HL-60 (cell line): ENCODE measurements around the gene HNRNPUL1.

Experiments
- DNase-seq, 2 experiments: peaks; one replicate each; pipeline ENCODE4 v3.0.0-alpha.2; 2010 to 2020; ENCODE audit warnings: low read depth in 1 of 2, low spot score in 1 of 2
- H3K27ac ChIP-seq: fragments of 250-450 bp; sonication (Bioruptor Pico); replicated peaks from 2 replicates; pipeline ENCODE4 v1.5.1; 2020; ENCODE audit warnings: mild to moderate bottlenecking, moderate library complexity
- H3K27me3 ChIP-seq: fragments of 250-450 bp; sonication (Bioruptor Pico); 2 replicates; pipeline ENCODE4 v1.5.1; 2021; ENCODE audit warnings: mild to moderate bottlenecking, moderate library complexity; ENCODE audit not compliant: insufficient read depth, poor library complexity, severe bottlenecking
- H3K4me3 ChIP-seq: replicated peaks from 2 replicates; pipeline ENCODE4 v1.5.1; 2011; ENCODE audit warnings: mild to moderate bottlenecking, control low read depth, low read length; ENCODE audit not compliant: insufficient read depth
- CTCF ChIP-seq: IDR thresholded peaks from one replicate; pipeline ENCODE4 v1.5.1; 2011; ENCODE audit warnings: low read length, control low read depth, inconsistent platforms; ENCODE audit not compliant: insufficient read depth
- GABPA ChIP-seq: IDR thresholded peaks from 2 replicates; pipeline ENCODE4 v1.6.1; 2012; ENCODE audit warnings: low read depth
- POLR2AphosphoS5 ChIP-seq: IDR thresholded peaks from 2 replicates; pipeline ENCODE4 v1.6.1; 2012; ENCODE audit warnings: low read depth
- SPI1 ChIP-seq: IDR thresholded peaks from 2 replicates; pipeline ENCODE4 v1.6.1; 2012; ENCODE audit warnings: low read depth, mild to moderate bottlenecking, borderline replicate concordance
- TF ChIP-seq, protein P1 (sequence below): IDR thresholded peaks from 2 replicates; pipeline ENCODE4 v1.6.1; 2012; ENCODE audit warnings: low read depth; ENCODE audit not compliant: insufficient replicate concordance

The HNRNPUL1 gene

DNA sequence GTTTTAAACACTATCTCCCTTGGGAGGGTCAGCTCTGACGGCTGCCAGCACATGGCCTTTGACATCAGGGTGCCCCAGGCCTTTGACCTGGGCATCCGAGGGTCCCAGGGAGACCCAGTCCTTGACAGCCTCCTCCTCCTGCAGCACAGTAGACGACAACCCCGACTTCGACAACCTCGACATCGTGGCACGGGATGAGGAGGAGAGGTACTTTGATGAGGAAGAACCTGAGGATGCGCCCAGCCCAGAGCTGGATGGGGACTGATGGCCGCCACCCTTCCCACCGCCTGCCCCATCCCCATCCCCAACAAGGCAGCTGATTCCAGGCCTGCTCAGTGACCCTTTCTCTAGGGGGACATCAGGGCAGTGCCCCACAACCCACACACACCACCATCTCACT is 58.3 kb downstream of the HNRNPUL1 start:
- no peak for DNase-seq
- Histone ChIP-seq H3K4me3 (no peak overlapping the region), H3K27me3 (no peaks in the 10 kb centered on the region), H3K27ac (no peak overlapping the region)
- TF ChIP-seq POLR2AphosphoS5 = no peak
- TF ChIP-seq, protein P1, sequence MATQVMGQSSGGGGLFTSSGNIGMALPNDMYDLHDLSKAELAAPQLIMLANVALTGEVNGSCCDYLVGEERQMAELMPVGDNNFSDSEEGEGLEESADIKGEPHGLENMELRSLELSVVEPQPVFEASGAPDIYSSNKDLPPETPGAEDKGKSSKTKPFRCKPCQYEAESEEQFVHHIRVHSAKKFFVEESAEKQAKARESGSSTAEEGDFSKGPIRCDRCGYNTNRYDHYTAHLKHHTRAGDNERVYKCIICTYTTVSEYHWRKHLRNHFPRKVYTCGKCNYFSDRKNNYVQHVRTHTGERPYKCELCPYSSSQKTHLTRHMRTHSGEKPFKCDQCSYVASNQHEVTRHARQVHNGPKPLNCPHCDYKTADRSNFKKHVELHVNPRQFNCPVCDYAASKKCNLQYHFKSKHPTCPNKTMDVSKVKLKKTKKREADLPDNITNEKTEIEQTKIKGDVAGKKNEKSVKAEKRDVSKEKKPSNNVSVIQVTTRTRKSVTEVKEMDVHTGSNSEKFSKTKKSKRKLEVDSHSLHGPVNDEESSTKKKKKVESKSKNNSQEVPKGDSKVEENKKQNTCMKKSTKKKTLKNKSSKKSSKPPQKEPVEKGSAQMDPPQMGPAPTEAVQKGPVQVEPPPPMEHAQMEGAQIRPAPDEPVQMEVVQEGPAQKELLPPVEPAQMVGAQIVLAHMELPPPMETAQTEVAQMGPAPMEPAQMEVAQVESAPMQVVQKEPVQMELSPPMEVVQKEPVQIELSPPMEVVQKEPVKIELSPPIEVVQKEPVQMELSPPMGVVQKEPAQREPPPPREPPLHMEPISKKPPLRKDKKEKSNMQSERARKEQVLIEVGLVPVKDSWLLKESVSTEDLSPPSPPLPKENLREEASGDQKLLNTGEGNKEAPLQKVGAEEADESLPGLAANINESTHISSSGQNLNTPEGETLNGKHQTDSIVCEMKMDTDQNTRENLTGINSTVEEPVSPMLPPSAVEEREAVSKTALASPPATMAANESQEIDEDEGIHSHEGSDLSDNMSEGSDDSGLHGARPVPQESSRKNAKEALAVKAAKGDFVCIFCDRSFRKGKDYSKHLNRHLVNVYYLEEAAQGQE = no peak
- TF ChIP-seq GABPA = no peak
- no peak for TF ChIP-seq SPI1
- TF ChIP-seq CTCF = no peak

GRCh38 chr19:41323023-41323422 is 58.9 kb downstream of the HNRNPUL1 start:
- peak overlapping the region; percentile 37 for H3K27ac ChIP-seq
- no peaks in the 10 kb centered on the region for H3K27me3 ChIP-seq
- no peak for TF ChIP-seq POLR2AphosphoS5
- H3K4me3 ChIP-seq = no peak overlapping the region
- no peak for DNase-seq

GRCh38 chr19:41323430-41324125 is 59.4 kb downstream of the HNRNPUL1 start:
- no peaks in the 10 kb centered on the region for H3K27me3 ChIP-seq
- DNase-seq = peak; percentile 49 to 61
- TF ChIP-seq GABPA (no peak), CTCF (no peak), POLR2AphosphoS5 (peak; percentile 66), SPI1 (no peak)
- TF ChIP-seq, protein P1 = no peak
- H3K4me3 ChIP-seq = no peak overlapping the region
- H3K27ac ChIP-seq = peak overlapping the region; percentile 37

DNA sequence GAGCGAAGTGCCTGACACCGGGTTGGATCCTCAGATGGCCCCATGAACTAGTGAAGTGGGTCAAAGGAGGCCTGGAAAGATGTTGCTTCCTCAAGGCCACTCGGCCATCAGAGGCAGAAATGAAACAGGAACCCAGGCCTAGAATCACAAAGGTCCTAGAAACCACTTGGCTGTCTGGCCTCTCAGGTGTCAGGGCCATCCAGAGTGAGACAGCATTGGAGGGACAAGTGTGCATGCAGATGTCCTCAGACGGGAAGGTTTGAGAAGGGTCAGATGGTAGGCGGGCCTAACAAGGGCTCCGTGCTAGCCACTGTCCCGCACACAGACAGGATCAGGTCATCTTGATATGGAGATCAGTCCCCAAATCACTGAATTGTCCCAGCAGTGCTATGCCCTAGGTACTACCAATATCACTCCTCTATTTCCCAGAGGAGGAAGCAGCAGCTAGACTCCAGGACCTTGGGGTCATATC is 60.1 kb downstream of the HNRNPUL1 start:
- H3K27ac ChIP-seq = peak overlapping the region; percentile 37; the same call in 1 of the 2 replicates
- TF ChIP-seq GABPA (no peak), SPI1 (no peak), CTCF (no peak), POLR2AphosphoS5 (no peak)
- TF ChIP-seq, protein P1 = no peak
- H3K4me3 ChIP-seq = no peak overlapping the region
- no peaks in the 10 kb centered on the region for H3K27me3 ChIP-seq
- no peak for DNase-seq
